22Rv1 (cell line): Measurements from ENCODE around the gene TIGD2.

Source experiments
- H3K27ac ChIP-seq: fragments of 450-650 bp; 2 replicates; pipeline ENCODE4 v1.5.1; 2017
- CTCF ChIP-seq: fragments of 450-650 bp; IDR thresholded peaks from 2 replicates; pipeline ENCODE4 v1.5.1; 2017; ENCODE audit warnings: mild to moderate bottlenecking
- ZFX ChIP-seq: fragments of 450-650 bp; IDR thresholded peaks from 2 replicates; pipeline ENCODE4 v1.6.1; 2017; ENCODE audit warnings: antibody characterized with exemption, borderline replicate concordance

The TIGD2 gene

GRCh38 chr4:89156174-89156914 is 45.0 kb downstream of the TIGD2 start:
- no peak for TF ChIP-seq ZFX
- no peak for TF ChIP-seq CTCF
- H3K27ac ChIP-seq = no peak overlapping the region

- no peak overlapping the region for H3K27ac ChIP-seq
- TF ChIP-seq ZFX (no peak), CTCF (no peak)
Measured at GRCh38 chr4:89157488-89158024, 46.2 kb downstream of the TIGD2 start.

- H3K27ac ChIP-seq = no peak overlapping the region
- peak; percentile 82 for TF ChIP-seq CTCF
- TF ChIP-seq ZFX = no peak
Measured at GRCh38 chr4:89158884-89159503, 47.7 kb downstream of the TIGD2 start.

- H3K27ac ChIP-seq = no peak overlapping the region
- TF ChIP-seq CTCF (no peak), ZFX (no peak)
Measured at GRCh38 chr4:89160806-89161205, 49.5 kb downstream of the TIGD2 start.

GRCh38 chr4:89161841-89162240 is 50.5 kb downstream of the TIGD2 start:
- H3K27ac ChIP-seq = no peak overlapping the region
- TF ChIP-seq ZFX (no peak), CTCF (no peak)

- no peak for TF ChIP-seq ZFX
- no peak for TF ChIP-seq CTCF
- no peak overlapping the region for H3K27ac ChIP-seq
Measured at GRCh38 chr4:89162496-89162895, 51.2 kb downstream of the TIGD2 start.

- TF ChIP-seq ZFX (no peak), CTCF (no peak)
- H3K27ac ChIP-seq = no peak overlapping the region
Measured at GRCh38 chr4:89162987-89163386, 51.7 kb downstream of the TIGD2 start.
